Astrocyte of the cerebellum (primary cell): ENCODE results near the gene TMEM97.

ENCODE experiments used
- DNase-seq: peaks from one replicate; pipeline ENCODE4 v3.0.0-alpha.2; 2011; ENCODE audit warnings: low read depth
- H3K4me3 ChIP-seq: 2 replicates; pipeline ENCODE4 v1.5.1; 2011; ENCODE audit warnings: mild to moderate bottlenecking, low read depth, low read length, moderate library complexity
- CTCF ChIP-seq: IDR thresholded peaks from 2 replicates; pipeline ENCODE4 v1.5.1; 2012; ENCODE audit warnings: low read length, low read depth, moderate library complexity, mild to moderate bottlenecking; ENCODE audit errors: missing control alignments
- in situ Hi-C: cut with HindIII; loops from 2 replicates; pipeline ENCODE4 v1.10.0; 2017; ENCODE audit warnings: low sequenced_read_pairs

Gene TMEM97

GRCh38 chr17:28363776-28364650 lies 45.0 kb downstream of the TMEM97 start:
- no peak for DNase-seq
- TF ChIP-seq CTCF = no peak
- in situ Hi-C loops = no loop called here
- H3K4me3 ChIP-seq = no peak overlapping the region

- TF ChIP-seq CTCF = no peak
- in situ Hi-C loops = no loop called here
- no peak within 1 kb of the TSS for H3K4me3 ChIP-seq
- no peak for DNase-seq
These were observed 45.8 kb downstream of the TMEM97 start, which contains the start of gene SEBOX for GRCh38 chr17:28364665-28365363. Gene SEBOX, minus strand, starts transcription at chr17:28365199. Its CDS starts 48 bp downstream, at chr17:28365151.

GRCh38 chr17:28365487-28365886 lies 46.5 kb downstream of the TMEM97 start:
- H3K4me3 ChIP-seq = no peak overlapping the region
- in situ Hi-C loops = no loop called here
- TF ChIP-seq CTCF = no peak

GRCh38 chr17:28366605-28367004 lies 47.6 kb downstream of the TMEM97 start:
- no peak overlapping the region for H3K4me3 ChIP-seq
- in situ Hi-C loops = no loop called here
- no peak for TF ChIP-seq CTCF
- DNase-seq = no peak

More at GRCh38 chr17:28365487-28365886, 46.5 kb downstream of the TMEM97 start:
- DNase-seq = no peak

GRCh38 chr17:28367641-28368305 lies 48.8 kb downstream of the TMEM97 start:
- no peak for DNase-seq
- in situ Hi-C loops = no loop called here
- TF ChIP-seq CTCF = no peak
- no peak overlapping the region for H3K4me3 ChIP-seq

GRCh38 chr17:28368306-28368831 lies 49.4 kb downstream of the TMEM97 start:
- TF ChIP-seq CTCF = no peak
- H3K4me3 ChIP-seq = no peak overlapping the region
- in situ Hi-C loops = no loop called here
- DNase-seq = no peak
